ENCODE measurements around the gene PHLPP1.

DNA sequence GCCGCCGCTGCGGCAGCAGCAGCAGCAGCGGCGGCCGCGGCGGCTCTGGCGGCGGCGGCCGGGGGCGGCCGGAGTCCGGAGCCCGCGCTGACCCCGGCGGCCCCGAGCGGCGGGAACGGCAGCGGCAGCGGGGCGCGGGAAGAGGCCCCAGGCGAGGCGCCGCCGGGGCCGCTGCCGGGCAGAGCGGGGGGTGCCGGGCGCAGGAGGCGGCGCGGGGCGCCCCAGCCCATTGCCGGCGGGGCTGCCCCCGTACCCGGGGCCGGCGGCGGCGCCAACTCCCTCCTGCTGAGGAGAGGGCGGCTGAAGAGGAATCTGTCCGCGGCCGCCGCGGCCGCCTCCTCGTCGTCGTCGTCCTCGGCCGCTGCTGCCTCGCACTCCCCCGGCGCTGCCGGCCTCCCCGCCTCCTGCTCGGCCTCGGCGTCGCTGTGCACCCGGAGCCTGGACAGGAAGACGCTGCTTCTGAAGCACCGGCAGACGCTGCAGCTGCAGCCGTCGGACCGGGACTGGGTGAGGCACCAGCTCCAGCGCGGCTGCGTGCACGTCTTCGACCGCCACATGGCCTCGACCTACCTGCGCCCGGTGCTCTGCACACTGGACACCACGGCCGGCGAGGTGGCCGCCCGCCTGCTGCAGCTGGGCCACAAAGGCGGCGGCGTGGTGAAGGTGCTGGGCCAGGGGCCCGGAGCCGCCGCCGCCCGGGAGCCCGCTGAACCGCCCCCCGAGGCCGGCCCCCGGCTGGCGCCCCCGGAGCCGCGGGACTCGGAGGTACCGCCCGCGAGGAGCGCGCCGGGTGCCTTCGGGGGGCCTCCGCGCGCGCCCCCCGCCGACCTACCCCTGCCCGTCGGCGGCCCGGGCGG is 646 bp downstream of the PHLPP1 start:
- TF ChIP-seq, protein P1, sequence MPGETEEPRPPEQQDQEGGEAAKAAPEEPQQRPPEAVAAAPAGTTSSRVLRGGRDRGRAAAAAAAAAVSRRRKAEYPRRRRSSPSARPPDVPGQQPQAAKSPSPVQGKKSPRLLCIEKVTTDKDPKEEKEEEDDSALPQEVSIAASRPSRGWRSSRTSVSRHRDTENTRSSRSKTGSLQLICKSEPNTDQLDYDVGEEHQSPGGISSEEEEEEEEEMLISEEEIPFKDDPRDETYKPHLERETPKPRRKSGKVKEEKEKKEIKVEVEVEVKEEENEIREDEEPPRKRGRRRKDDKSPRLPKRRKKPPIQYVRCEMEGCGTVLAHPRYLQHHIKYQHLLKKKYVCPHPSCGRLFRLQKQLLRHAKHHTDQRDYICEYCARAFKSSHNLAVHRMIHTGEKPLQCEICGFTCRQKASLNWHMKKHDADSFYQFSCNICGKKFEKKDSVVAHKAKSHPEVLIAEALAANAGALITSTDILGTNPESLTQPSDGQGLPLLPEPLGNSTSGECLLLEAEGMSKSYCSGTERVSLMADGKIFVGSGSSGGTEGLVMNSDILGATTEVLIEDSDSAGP (CRISPR knock-in tag; IDR thresholded peaks at IDR 0.05), result no peak
- TF ChIP-seq CBX8 (IDR thresholded peaks at IDR 0.05; ENCODE audit: borderline replicate concordance, extremely low read depth, low read depth, low read length, poor library complexity, severe bottlenecking) (no peak), ESRRB (CRISPR knock-in tag; IDR thresholded peaks at IDR 0.05; ENCODE audit: borderline replicate concordance) (no peak), ZNF24 (IDR thresholded peaks at IDR 0.05) (no peak)
- TF ChIP-seq, protein P2, sequence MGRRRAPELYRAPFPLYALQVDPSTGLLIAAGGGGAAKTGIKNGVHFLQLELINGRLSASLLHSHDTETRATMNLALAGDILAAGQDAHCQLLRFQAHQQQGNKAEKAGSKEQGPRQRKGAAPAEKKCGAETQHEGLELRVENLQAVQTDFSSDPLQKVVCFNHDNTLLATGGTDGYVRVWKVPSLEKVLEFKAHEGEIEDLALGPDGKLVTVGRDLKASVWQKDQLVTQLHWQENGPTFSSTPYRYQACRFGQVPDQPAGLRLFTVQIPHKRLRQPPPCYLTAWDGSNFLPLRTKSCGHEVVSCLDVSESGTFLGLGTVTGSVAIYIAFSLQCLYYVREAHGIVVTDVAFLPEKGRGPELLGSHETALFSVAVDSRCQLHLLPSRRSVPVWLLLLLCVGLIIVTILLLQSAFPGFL (CRISPR knock-in tag; IDR thresholded peaks at IDR 0.05), result no peak
- TF ChIP-seq, protein P3, sequence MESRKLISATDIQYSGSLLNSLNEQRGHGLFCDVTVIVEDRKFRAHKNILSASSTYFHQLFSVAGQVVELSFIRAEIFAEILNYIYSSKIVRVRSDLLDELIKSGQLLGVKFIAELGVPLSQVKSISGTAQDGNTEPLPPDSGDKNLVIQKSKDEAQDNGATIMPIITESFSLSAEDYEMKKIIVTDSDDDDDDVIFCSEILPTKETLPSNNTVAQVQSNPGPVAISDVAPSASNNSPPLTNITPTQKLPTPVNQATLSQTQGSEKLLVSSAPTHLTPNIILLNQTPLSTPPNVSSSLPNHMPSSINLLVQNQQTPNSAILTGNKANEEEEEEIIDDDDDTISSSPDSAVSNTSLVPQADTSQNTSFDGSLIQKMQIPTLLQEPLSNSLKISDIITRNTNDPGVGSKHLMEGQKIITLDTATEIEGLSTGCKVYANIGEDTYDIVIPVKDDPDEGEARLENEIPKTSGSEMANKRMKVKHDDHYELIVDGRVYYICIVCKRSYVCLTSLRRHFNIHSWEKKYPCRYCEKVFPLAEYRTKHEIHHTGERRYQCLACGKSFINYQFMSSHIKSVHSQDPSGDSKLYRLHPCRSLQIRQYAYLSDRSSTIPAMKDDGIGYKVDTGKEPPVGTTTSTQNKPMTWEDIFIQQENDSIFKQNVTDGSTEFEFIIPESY (CRISPR knock-in tag; IDR thresholded peaks at IDR 0.05), result no peak
- TF ChIP-seq, protein P4, sequence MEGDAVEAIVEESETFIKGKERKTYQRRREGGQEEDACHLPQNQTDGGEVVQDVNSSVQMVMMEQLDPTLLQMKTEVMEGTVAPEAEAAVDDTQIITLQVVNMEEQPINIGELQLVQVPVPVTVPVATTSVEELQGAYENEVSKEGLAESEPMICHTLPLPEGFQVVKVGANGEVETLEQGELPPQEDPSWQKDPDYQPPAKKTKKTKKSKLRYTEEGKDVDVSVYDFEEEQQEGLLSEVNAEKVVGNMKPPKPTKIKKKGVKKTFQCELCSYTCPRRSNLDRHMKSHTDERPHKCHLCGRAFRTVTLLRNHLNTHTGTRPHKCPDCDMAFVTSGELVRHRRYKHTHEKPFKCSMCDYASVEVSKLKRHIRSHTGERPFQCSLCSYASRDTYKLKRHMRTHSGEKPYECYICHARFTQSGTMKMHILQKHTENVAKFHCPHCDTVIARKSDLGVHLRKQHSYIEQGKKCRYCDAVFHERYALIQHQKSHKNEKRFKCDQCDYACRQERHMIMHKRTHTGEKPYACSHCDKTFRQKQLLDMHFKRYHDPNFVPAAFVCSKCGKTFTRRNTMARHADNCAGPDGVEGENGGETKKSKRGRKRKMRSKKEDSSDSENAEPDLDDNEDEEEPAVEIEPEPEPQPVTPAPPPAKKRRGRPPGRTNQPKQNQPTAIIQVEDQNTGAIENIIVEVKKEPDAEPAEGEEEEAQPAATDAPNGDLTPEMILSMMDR (IDR thresholded peaks at IDR 0.05 in 2 of 3, conservative IDR thresholded peaks at IDR 0.05 in 1 of 3; ENCODE audit: insufficient read depth in 2 of 3, low read depth in 1 of 3, low read length in 3 of 3), result no peak
